GM21723 (cell line): ENCODE data around the gene HCRTR2.
"Not testable (repeated sequence)": the region's sequence is repeated elsewhere in the genome, so short reads cannot be mapped to it uniquely, and the experiment has no call there.

ENCODE experiments used
- ATAC-seq: cut with Tn5 transposase; IDR thresholded peaks from one replicate; pipeline ENCODE4 v1.9.1; 2021; ENCODE audit warnings: mild to moderate bottlenecking, moderate library complexity; ENCODE audit not compliant: unreplicated experiment

The HCRTR2 gene

GRCh38 chr6:55212156-55212555 is 37.8 kb downstream of the HCRTR2 start:
- no peak for ATAC-seq

- no peak for ATAC-seq
Measured at GRCh38 chr6:55220961-55221360, 46.6 kb downstream of the HCRTR2 start.

- ATAC-seq: no peak
Measured at GRCh38 chr6:55227862-55228261, 53.5 kb downstream of the HCRTR2 start.

- ATAC-seq: no peak
Measured at GRCh38 chr6:55239099-55239498, 64.8 kb downstream of the HCRTR2 start.

GRCh38 chr6:55240975-55241605 is 66.8 kb downstream of the HCRTR2 start:
- not testable (repeated sequence) for ATAC-seq

GRCh38 chr6:55250400-55250799 is 76.1 kb downstream of the HCRTR2 start:
- ATAC-seq: no peak

GRCh38 chr6:55255113-55255512 is 80.8 kb downstream of the HCRTR2 start:
- no peak for ATAC-seq

GRCh38 chr6:55260181-55260580 is 85.9 kb downstream of the HCRTR2 start:
- no peak for ATAC-seq

GRCh38 chr6:55265409-55266114 is 91.2 kb downstream of the HCRTR2 start:
- ATAC-seq: no peak

- no peak for ATAC-seq
Measured at GRCh38 chr6:55266896-55267295, 92.6 kb downstream of the HCRTR2 start.

GRCh38 chr6:55276745-55277530 is 102.6 kb downstream of the HCRTR2 start:
- ATAC-seq: no peak

GRCh38 chr6:55277646-55278045 is 103.3 kb downstream of the HCRTR2 start:
- ATAC-seq: no peak

GRCh38 chr6:55281215-55281614 is 106.9 kb downstream of the HCRTR2 start:
- no peak for ATAC-seq

- no peak for ATAC-seq
Measured at GRCh38 chr6:55282115-55282514, 107.8 kb downstream of the HCRTR2 start.

- no peak for ATAC-seq
Measured at GRCh38 chr6:55286824-55287223, 112.5 kb downstream of the HCRTR2 start.

GRCh38 chr6:55290736-55291135 is 116.4 kb downstream of the HCRTR2 start:
- ATAC-seq: no peak

- ATAC-seq: no peak
Measured at GRCh38 chr6:55293116-55293515, 118.8 kb downstream of the HCRTR2 start.

GRCh38 chr6:55297214-55297613 is 122.9 kb downstream of the HCRTR2 start:
- ATAC-seq: not testable (repeated sequence)

GRCh38 chr6:55299286-55299985 is 125.1 kb downstream of the HCRTR2 start:
- no peak for ATAC-seq

- ATAC-seq: no peak
Measured at GRCh38 chr6:55304747-55305146, 130.4 kb downstream of the HCRTR2 start.

GRCh38 chr6:55319961-55320695 is 145.8 kb downstream of the HCRTR2 start:
- no peak for ATAC-seq
